A673 (cell line): Measurements from ENCODE around the gene TP53I13. TPM values are rescaled to one million over a fixed set of nuclear protein-coding genes. Genes with fewer than 3 reads are reported as not detected.

Experiments used
- BruUV-seq: library from RNA; stranded (reverse); fragments of 400-500 nt; replicated peaks from 2 replicates; lab custom pipeline; 2021; lab: Mats Ljungman, UMichigan
- CTCF ChIA-PET: fragments of 300-600 bp; sonication (Branson Sonifier 250); formaldehyde crosslinking; loops from one replicate; lab custom pipeline; 2022; ENCODE audit warnings: antibody characterized with exemption; lab: Charles Lee
- POLR2A ChIA-PET: fragments of 300-600 bp; sonication (Branson Sonifier 250); formaldehyde crosslinking; loops from one replicate; lab custom pipeline; 2022; ENCODE audit warnings: antibody characterized with exemption; ENCODE audit not compliant: low non-redundant PET; lab: Charles Lee
- DNase-seq: peaks from one replicate; pipeline ENCODE4 v3.0.0-alpha.2; 2015; ENCODE audit warnings: low spot score
- H3K27ac ChIP-seq: fragments of 200-600 bp; sonication (generic); 2 replicates; pipeline ENCODE4 v1.5.1; 2016; ENCODE audit warnings: mixed run types, low read depth, mild to moderate bottlenecking, mixed read lengths, antibody characterized with exemption, low read length; ENCODE audit not compliant: poor library complexity, severe bottlenecking
- H3K27me3 ChIP-seq: fragments of 200-600 bp; sonication (generic); replicated peaks from 2 replicates; pipeline ENCODE4 v1.6.1; 2017; ENCODE audit warnings: mixed run types, low read depth, mild to moderate bottlenecking, mixed read lengths, antibody characterized with exemption, low read length; ENCODE audit not compliant: insufficient read depth, poor library complexity
- H3K36me3 ChIP-seq: fragments of 200-600 bp; sonication (generic); 2 replicates; pipeline ENCODE4 v1.6.1; 2016; ENCODE audit warnings: mixed run types, mild to moderate bottlenecking, mixed read lengths, antibody characterized with exemption, low read length; ENCODE audit not compliant: insufficient read depth, poor library complexity, severe bottlenecking
- H3K4me1 ChIP-seq: fragments of 200-600 bp; sonication (generic); 2 replicates; pipeline ENCODE4 v1.6.1; 2017; ENCODE audit warnings: mixed run types, mild to moderate bottlenecking, mixed read lengths, antibody characterized with exemption, low read length; ENCODE audit not compliant: insufficient read depth, poor library complexity, severe bottlenecking
- H3K4me3 ChIP-seq: fragments of 200-600 bp; sonication (generic); 2 replicates; pipeline ENCODE4 v1.5.1; 2016; ENCODE audit warnings: low read depth, mixed run types, mild to moderate bottlenecking, mixed read lengths, low read length; ENCODE audit not compliant: poor library complexity, severe bottlenecking
- H3K9me3 ChIP-seq: fragments of 200-600 bp; sonication (generic); 2 replicates; pipeline ENCODE4 v1.6.1; 2016; ENCODE audit warnings: mixed run types, low read depth, mild to moderate bottlenecking, mixed read lengths, antibody characterized with exemption, low read length; ENCODE audit not compliant: poor library complexity, severe bottlenecking
- CTCF ChIP-seq: fragments of 300-800, 200-600 bp; sonication (generic); conservative IDR thresholded peaks from 2 replicates; pipeline ENCODE4 v1.5.1; 2017; ENCODE audit warnings: low read depth, mild to moderate bottlenecking, antibody characterized with exemption, low read length, moderate library complexity, mixed read lengths
- EZH2 ChIP-seq: fragments of 200-600 bp; sonication (generic); IDR thresholded peaks from 2 replicates; pipeline ENCODE4 v1.6.1; 2017; ENCODE audit warnings: borderline replicate concordance, low read depth, mild to moderate bottlenecking, mixed read lengths, antibody characterized with exemption, low read length; ENCODE audit not compliant: poor library complexity, severe bottlenecking
- intact Hi-C: fragments of 100-400 bp; cut with micrococcal nuclease; formaldehyde crosslinking; loops from one replicate; pipeline ENCODE4 v1.10.0; 2022; ENCODE audit not compliant: unreplicated experiment
- total RNA-seq: library from RNA; stranded (reverse); gene quantifications from 2 replicates; pipeline ENCODE4 v1.2.3, GENCODE V29; 2021

Gene TP53I13
- total RNA-seq, 1 experiment from 2014 or later: 34.6 TPM

- BruUV-seq: TSS peak; percentile 43
- DNase-seq: no peak
- H3K9me3 ChIP-seq: no peaks in the 10 kb centered on the region
Observed at GRCh38 chr17:29614349-29615047, 46.0 kb downstream of the TP53I13 start.

GRCh38 chr17:29615048-29615385, 46.5 kb downstream of the TP53I13 start:
- intact Hi-C loops: loop anchor here (5.0 kb wide), 3 partner anchors 317 to 477 kb away; partner anchors contain the start of gene SSH2
- Histone ChIP-seq H3K4me3 (no peak overlapping the region), H3K27ac (no peak overlapping the region), H3K27me3 (no peaks in the 10 kb centered on the region), H3K9me3 (no peaks in the 10 kb centered on the region), H3K36me3 (peaks cover 24% of the 10 kb centered on the region), H3K4me1 (peaks cover 30% of the 10 kb centered on the region)
- no peak for DNase-seq
- TF ChIP-seq CTCF: no peak
- TF ChIP-seq EZH2: no peak
- ChIA-PET CTCF (interaction anchor here (0.7 to 1.4 kb wide), 2 partner anchors 188 to 478 kb away, joined by 7 to 10 read pairs; no protein-coding TSS in a partner anchor), POLR2A (interaction anchor here (0.9 kb wide), 1 partner anchor 23 kb away, joined by 5 read pairs; no protein-coding TSS in a partner anchor)
- no TSS peak for BruUV-seq

More at GRCh38 chr17:29614349-29615047, 46.0 kb downstream of the TP53I13 start:
- Histone ChIP-seq H3K27ac (no peak overlapping the region), H3K4me3 (no peak overlapping the region), H3K4me1 (peaks cover 26% of the 10 kb centered on the region), H3K27me3 (no peaks in the 10 kb centered on the region), H3K36me3 (peaks cover 24% of the 10 kb centered on the region)
- ChIA-PET POLR2A (no interaction called here), CTCF (no interaction called here)
- TF ChIP-seq EZH2 (no peak), CTCF (no peak)
- intact Hi-C loops: loop anchor here (5.0 kb wide), 3 partner anchors 318 to 478 kb away; partner anchors contain the start of gene SSH2

GRCh38 chr17:29615492-29616299, 47.2 kb downstream of the TP53I13 start:
- Histone ChIP-seq H3K27ac (no peak overlapping the region), H3K36me3 (peaks cover 18% of the 10 kb centered on the region), H3K4me1 (peaks cover 33% of the 10 kb centered on the region), H3K9me3 (no peaks in the 10 kb centered on the region), H3K27me3 (no peaks in the 10 kb centered on the region), H3K4me3 (peak overlapping the region; percentile 8)
- BruUV-seq: no TSS peak
- ChIA-PET POLR2A (interaction anchor here (0.9 kb wide), 1 partner anchor 24 kb away, joined by 5 read pairs; no protein-coding TSS in a partner anchor), CTCF (interaction anchor here (0.6 to 2.3 kb wide), 7 partner anchors 22 to 782 kb away, joined by 3 to 10 read pairs (median 5); no protein-coding TSS in a partner anchor)
- TF ChIP-seq EZH2: no peak
- DNase-seq: peak; percentile 94
- intact Hi-C loops: loop anchor here (5.0 kb wide), 3 partner anchors 317 to 477 kb away; partner anchors contain the start of gene SSH2
